ENCODE results near the gene WARS2.

The WARS2 gene

DNA sequence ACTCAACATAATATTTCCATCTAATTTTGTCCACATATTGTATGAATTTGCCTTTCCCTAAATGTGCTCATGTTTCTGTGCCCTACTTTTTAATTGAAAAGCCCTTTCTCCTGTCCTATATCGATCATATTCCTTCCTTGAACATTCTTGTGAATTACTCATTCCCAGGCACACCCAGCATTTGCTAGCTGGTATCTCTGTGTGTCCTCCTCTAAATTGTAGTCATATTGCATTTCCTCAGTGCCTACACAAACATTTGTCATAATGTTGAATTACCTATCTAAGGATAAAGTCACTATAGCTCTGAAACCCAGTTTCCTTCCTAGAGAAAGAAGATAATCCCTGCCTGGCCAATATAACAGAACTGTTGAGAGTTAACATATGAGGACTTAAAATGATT lies 112.7 kb downstream of the WARS2 start:
- no peak for DNase-seq (ENCODE audit: low spot score)

DNA sequence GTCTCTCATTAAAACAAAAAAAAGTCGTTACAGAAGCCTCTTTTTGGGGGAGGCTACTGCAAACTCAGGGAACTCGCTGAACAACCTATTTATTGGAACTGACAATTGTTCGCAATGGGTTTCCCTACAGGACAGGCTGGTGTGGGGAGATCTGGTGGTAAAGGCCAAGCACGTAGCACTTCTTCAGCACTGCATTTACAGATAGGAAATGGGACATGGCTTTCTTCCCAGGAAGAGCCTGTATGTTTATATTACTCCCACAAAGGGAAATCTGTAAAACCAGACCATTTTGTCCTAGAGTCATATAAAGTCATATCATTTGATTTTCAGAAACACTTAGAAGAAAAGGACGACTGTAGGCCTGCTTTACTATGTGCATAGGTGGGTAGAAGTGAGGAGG lies 113.5 kb downstream of the WARS2 start:
- no peak for DNase-seq (ENCODE audit: low spot score)

DNA sequence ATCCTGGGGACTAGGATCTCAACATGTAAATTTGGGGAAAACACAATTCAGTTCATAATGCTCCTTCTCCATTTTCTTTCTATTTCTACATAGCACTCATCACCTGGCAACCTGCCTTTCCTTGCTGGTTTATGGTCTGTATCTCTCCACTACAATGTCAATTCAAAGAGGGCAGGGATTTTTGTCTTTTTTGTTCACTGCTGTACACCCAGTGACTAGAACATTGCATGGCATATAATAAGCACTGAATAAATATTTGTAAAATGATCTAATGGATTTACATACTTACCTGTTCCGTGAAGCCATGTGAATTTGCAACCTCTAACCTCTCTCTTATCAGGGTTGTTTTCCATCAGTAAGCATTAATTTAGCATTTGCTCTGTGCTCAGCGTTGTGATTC lies 124.9 kb downstream of the WARS2 start:
- DNase-seq (ENCODE audit: low spot score), result no peak

DNA sequence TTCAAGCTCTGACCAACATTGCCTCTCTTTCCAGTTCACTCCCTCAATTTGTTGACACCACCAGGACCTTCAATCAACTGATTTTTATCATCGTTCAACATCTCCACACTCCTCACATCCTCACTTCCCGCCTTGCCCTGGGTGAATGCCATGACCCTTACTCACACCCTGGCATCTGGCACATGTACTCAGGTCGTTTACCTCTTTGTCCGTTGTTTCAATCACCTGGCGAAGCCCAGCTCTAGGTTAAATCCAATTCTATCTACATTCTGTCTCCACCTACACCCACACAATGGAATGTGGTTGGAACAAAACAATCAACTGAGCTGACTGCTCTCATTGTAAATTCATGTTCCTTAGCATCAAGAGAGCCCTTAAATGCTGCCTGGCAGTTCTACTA lies 128.1 kb downstream of the WARS2 start:
- no peak for DNase-seq (ENCODE audit: low spot score)

DNA sequence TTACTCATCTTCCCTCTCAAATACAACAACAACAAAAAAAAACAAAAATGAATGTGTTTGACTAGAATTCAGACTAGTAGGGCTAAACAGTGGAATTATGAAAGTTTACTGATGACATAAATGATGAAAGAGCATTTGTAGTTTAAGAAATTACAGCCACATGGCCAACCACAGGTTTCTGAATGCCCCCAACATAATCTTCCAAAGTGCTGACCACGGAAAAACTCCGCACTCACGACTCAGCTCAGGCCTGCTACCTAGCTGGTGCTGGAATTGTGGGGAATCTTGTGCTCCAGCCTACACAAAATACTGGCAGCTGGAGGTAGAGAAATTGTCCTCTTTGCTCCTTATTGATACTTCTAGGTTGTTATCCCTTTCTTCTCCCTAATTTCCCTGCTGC lies 128.7 kb downstream of the WARS2 start:
- DNase-seq (ENCODE audit: low spot score), result no peak

DNA sequence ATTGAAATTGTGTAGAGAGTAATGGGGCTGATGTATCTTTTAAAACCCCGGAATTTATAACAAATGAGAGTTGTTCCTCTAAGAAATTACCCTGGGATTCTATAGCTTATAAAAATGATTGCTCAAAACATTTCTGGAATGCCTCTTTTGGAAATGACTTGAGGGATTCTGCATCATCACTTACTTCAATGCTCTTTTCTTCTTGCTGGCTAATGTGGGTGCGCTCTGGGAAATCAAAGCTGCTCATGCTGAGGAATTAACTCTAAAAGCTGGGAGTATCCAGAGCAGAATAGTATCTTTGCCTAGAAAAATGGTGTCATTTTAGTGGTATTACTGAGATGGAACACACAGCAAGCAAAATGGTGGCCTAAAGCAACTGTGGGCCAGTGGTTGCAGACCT lies 129.3 kb downstream of the WARS2 start:
- DNase-seq (ENCODE audit: low spot score), result no peak

DNA sequence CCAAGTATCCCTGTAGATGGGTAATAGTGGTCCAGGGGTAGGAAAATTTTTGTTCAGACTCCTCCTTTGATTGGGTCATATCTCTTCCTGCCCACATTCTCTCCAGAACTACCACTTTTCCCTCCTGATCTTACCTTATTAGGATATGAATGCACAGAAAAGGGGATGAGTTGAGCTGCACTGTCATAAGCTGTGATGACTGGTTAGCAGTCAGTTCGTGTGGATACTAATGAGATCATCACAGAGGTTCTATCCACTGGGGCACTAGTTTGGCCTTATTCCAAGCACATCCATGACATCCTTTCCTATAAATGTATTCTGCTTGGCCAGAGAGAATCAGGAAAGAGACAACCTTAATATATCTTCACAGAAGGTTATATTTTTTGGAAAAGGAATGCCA lies 130.3 kb downstream of the WARS2 start:
- DNase-seq (ENCODE audit: low spot score), result no peak

DNA sequence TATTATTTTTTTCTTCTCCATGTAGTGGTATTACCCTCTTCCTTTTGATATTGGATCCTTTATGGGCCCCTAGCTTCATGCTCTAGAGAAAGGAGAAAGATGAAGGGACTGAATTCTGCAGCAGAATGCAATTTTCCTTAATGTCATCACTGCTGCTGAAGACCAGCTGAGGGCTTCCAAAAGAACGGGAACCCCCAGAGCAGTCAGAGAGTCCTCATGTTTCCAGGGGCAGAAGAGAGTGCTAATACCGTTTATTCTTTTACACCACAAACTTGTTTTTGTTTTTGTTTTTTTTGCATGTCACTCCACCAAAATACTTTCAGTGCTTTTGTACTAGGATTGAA lies 131.2 kb downstream of the WARS2 start:
- no peak for DNase-seq (ENCODE audit: low spot score)

DNA sequence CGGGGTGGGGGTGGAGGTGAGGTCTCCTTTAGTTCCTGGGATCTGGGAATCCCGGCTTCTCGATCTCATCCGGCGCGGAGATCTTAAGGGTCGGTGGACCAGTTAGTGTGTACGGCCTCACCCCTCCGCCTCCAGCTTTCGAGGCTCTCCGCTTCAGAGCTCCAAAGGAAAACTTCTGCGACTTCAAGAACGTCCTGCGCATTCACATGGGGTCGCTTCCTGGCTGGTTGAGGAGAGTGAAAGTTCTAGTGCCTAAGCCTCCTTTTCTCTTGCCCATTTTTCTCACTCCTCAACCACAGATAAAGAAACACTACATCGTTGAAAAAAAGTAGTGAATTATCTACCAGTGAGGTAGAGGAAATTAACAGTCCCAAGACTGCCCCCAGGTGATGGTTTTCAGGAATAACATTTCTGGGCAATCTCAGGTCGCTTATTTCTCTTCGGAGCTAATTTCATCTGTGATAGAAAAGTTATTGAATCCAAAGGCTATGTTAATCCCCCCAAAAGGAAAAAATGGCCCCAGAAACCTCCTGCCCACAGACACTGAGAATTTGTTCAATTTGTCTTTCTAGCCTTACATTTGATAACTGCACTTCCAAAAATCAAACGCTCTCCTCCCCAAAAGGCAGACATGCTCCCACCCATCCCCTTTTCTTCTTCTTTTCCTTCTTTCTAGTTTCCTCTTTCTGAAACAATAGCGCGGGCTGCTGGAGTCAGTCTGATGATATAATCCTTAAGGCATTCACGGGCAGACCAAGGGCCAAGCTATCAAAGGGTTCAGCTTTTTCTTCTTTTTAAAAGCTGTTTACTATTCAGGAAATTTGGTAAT lies 131.8 kb downstream of the WARS2 start:
- DNase-seq (ENCODE audit: low spot score), result peak; percentile 32

DNA sequence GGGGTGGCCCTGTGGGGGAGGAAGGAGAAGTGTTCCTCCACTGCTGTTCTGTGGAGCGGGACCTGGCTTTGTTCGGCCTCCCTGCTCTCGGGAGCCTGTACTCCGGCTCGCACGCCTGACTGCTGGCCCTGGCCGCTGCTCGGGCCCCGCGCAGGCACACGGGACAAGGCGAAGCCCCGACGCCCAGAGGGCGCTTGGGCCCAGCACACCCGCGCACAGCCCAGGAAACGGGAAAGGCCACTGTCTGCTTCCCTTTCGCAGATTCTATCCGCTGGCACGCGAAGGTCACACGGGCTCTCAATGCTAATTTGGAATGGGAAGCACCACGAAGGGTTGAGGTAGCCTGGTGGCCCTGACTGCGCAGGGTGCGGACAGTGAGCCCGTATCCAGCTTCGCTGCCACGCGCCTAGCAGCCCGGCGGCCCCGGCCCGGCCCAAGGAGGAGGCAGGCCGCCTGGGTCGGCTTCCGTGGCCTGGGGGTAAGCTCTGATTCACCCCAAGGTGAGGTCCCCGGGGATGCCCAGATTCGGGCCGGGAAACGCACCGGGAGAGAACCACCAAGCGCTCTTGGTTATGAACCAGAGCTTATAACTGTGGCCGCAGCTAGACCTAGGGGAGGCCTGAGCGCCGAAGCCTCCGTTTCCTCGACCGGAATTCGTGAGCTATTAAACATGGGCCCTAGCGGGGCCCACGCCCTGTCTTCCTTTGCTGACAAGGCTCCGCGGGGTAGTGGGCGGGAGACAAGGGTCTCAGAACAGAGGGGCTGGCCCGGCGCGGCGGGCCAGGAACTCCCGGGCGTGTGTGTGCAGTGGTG lies 132.6 kb downstream of the WARS2 start:
- DNase-seq (ENCODE audit: low spot score), result no peak

DNA sequence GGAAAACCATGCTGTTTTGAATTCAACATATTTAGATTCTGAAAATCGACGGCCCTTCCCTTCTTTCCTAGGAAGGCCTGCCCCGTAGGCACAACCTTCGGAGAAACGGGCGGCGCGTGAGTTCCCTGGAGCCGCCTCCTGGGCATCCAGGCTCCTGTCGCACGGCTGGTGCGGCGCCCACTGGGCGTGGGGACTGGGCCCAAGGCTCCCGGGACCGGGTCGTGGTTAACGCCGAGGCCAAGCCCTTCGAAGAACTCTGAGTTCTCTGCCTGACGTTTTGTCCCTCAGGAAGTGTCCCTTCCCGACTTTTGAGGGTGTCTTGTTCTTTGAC lies 133.1 kb downstream of the WARS2 start:
- DNase-seq (ENCODE audit: low spot score), result no peak

DNA sequence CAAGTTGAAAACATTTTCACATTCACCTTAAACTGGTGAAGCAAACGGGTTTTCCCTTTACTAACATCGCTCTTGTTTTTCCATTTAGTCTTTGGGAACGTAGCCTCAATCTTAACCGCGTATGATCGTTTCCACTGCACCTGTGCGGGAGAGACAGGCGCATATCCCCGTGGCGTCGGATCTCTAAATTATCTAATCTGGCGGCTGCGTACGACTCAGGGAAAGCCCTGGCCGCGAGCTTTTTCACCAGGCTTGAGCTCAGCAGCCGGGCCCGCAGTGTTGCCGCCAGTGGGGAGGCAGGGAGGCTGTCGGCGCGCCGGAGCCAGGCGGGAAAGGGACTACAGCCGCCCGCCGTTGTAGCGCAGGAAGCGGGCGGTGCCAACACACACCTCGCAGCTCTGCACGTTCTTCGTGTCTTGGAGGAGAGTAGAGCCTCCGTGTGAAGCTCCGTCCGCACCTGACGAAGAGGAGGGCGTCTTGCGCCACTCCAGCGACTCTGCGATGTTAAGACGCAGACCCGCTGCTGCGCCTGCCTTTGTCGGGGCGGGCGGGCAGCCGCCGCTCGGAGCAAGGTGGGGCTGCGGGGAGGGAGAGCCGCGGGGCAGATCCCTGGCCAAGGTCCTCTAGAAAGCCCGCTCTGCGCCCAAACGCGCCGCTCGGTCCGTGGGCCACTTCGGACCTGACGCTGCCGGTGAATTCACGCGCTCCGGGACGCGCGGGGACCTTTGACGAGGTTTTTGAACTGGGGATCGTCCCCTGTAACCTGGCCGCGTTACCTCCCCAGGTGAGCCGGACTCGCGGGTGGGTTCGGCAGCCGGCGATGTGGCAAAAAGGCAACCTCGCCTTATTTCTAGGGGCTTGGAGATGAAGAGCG lies 133.8 kb downstream of the WARS2 start:
- DNase-seq (ENCODE audit: low spot score), result no peak

DNA sequence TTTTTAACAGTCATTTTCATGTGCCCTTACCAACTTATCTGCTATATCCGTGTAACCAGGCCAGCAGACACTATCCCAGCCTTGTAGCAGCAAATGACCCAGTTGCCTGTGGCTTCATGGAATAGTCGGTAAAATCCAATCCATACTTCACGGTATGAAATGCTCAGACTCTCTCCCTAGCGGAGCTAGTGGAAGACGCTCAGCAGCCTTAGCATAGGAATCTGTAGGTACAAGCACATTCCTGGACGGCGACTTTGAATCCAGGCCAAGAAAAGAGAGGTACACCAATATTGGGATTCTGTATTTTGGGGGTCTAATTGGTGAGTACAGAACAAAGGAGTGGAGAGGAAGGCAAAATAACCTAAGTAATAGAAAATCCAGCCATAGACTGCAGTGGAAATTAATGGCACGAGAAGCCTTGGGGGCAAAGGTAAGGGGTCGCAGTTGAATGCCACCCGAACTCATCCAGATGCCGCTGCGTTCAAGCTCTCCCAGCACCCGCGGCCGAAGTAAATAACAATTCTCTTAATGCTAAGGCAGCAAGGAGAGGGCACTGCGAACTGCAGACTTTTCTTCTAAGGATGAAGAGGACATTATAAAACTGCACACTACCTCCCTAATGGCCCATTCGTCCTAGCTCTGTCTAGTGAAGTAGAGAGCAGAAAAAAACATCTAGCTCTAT lies 134.6 kb downstream of the WARS2 start:
- no peak for DNase-seq (ENCODE audit: low spot score)

DNA sequence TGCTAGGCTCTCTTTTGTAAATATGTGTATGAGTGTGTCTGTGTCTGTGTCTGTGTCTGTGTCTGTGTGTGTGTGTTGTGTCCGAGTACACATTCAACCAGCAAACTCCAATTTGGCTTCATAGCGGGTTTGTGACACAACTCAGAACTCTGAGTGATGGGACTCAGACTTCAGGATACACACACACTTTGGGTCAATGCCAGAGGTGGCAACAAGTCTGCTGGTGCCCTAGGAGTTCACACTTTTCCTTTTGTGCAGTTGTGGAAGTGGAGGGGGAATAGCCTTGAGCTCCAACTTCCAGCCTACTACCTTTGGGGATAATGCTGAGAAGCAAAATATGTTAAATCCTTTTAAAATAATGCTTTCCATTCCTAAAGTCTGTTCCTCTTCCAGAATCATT lies 135.7 kb downstream of the WARS2 start:
- DNase-seq (ENCODE audit: low spot score), result no peak

DNA sequence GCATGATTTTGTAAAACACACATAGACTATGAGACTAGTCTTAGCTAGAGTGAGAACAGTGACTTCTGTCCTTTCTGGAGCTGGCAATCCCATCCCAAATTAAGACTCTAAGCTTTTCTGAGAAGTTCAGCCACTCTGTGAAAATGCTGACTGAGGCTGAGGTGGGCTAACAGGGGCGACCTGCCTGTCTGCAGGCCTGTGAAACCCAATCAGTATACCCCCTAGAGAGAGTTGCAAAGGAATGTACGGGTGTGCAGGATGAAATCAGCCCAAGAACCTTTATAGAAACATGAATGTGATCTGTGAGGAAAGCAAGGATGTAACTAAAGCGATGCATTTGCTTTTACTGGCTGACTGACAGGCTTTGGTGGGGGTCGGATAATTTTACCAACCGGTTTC lies 136.3 kb downstream of the WARS2 start:
- DNase-seq (ENCODE audit: low spot score), result no peak

DNA sequence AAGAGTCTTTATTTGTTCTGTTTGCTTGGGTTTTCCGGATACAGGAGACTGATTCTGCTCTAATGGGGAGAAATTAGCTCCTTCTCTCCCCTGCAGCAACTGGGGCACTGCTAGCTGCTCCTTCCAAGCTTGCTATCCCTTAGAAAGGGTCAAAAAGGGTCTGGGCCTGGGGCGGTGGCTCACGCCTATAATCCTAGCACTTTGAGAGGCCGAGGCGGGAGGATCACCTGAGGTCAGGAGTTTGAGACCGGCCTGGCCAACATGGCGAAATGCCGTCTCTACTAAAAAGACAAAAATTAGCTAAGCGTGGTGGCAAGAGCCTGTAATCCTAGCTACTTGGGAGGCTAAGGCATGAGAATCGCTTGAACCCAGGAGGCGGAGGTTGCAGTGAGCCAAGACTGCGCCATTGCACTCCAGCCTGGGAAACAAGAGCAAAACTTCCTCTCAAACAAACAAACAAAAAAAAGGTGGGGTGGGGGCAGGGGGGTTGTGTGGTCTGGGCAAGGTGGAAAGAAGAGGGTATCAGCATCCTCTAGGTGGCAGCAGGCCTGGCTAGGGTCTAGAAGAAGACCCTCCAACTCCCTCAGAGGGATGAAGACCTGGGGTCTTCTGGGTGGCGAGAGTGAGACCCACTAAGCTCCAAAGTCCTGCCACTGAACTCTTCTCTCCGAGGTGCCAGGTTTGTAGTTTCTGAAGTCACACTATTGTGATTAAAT lies 136.9 kb downstream of the WARS2 start:
- DNase-seq (ENCODE audit: low spot score), result no peak

DNA sequence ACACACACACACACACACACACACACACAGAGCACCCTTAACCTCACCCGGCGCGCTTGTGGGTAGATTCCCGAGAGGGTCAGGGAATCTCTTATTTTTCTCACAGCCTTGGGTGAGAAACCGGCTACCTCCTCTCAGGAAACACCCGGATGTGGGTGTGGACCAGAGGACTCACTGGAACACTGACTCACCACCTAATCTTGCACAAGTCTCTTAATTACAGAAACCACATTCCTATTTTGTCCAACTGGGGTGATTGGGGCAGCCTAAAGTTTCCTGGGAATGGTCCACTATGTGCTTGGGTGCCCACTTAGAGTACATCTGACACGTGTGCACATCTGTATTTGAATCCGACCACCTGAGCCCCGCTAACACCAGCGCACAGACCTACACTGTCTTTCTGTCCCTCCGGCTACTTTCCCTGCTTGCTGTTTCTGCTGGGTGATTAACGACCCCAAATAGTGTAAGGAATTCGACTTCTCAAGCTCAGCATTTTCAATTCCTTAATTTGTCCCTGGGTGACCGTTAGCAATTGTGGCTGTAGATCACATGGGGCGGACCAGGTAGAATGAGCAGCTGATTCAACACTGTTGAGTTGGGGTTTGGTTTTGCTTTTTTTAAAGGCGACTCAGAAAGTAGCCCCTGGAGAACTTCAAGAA lies 138.3 kb downstream of the WARS2 start:
- no peak for DNase-seq (ENCODE audit: low spot score)

DNA sequence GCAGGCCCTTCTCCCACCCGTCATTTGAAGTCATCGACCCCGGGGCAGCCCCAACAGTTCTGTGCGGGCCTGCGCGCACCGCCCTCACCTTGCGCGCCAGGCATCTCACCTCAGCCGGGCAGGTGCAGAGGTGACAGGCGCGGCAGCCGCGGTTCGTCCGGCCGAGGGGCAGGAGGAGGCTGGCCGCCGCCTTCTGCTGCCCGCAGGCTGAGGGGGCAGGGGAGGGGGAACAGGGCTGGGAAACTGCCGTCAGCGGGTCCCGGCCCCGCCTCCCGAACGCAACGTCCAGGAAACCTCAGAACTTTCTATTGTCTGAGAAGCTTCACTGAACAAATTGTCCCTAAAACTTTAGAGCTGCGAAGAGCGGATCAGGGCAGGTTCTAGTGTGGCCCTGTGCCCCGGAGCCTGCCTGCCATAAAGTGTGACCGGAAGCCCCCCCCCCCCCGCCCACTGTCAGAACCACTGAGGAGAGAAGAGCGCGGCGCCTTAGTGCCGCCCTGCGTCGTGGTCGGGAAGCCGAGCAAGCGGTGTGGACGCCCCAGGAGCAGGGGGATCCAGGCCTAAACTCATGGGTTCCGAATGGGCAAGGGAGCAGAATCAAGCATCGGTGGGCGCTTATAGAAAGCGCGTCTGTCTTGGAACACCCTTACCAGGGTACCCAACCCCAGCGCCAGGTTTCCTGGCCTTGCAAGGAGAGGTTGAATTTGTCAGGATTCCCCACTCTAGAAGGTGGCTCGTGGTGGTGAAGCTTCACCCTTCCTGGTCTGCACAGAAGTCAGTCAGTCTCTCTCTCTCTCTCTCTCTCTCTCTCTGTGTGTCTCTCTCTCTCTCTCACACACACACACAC lies 139.0 kb downstream of the WARS2 start:
- DNase-seq (ENCODE audit: low spot score), result no peak

DNA sequence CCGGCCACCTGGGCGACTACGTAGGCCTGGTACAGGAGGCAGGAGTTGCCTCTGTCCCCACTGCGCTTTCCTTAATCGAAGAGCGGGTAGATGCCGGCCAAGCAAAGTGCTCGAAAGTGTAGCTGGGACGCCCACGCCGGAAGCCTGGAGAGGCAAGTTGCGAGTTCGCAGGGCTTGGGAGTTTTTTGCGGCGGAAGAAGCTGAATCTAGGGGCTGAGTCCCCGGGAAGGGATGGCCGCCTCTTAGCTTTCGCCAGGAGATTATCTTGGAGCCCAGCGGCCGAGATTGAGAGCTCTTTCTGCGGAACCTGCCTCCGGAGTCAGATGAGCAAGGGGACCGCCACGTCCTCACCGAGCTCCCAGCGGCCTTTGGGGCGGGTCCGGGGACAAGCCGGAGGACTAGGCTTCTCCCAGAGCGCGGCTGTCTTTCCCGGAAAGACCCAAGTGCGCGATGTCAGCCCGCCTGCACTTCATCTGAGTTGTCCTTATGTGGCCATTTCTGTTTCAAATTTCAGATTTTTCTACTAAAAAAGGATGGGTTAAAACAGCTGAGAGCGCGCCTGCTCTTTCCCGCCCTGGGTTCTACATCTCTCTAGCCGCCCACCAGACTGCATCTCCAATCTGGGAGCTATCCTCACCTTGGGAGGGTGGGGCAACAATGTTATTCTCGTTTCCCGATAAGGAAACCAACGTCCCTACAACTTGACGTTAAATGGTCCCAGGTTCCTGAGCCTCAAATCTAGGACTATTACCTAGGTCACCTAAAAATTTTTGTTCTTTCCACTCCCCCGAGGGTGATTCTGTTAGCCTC lies 139.9 kb downstream of the WARS2 start:
- DNase-seq (ENCODE audit: low spot score), result no peak
